ENCODE data around the gene PRKAG2.

DNA sequence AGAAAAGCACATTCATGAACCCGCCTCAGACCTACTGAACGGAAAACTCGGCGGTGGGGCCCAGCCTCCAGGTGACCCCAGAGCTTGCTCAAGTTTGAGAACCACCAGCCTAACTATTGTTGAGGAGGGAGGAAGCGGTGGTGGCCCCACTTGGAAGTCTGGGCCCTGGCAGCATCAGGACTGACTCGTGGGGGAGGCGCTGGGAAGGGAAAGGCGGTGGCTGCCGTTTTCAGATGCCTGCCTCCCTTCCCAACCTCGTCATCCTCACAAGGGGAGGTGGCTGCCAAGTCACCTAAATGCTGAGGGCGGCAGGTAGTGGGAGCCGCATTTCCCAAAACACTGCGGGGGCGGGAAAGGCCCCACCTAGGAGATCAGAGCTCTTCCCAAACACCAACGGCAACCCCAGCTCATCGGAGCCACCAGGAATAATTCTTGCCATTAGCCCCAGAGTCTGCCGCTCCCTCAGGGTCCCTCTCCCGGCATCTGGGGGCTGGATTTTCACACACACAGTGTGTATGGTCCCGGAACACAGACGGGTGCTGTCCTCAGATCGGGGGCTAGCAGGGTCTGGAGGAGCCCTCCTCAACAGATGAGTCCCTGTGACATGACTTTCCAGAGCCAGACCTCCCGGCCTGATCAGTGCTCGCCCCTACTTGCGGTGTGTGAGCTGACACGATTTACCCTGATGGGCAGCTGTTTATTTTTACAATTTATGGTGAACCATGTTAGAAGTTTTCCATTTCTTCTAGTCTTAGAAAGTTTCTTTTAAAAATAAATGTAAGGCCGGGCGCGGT is 31.3 kb downstream of the PRKAG2 start:
- no peak for TF ChIP-seq CTCF (IDR thresholded peaks at IDR 0.05)
- no peak for TF ChIP-seq POLR2AphosphoS5 (IDR thresholded peaks at IDR 0.05; ENCODE audit: low read depth, low read length)
- TF ChIP-seq JUND (IDR thresholded peaks at IDR 0.05) = no peak
- no peak for TF ChIP-seq FOSL2 (IDR thresholded peaks at IDR 0.05; ENCODE audit: borderline replicate concordance, low read depth)
- no peak for TF ChIP-seq EP300 (IDR thresholded peaks at IDR 0.05; ENCODE audit: borderline replicate concordance in 1 of 2, low read depth in 1 of 2, low read length in 1 of 2)
- no peak for TF ChIP-seq MEF2A (IDR thresholded peaks at IDR 0.05; ENCODE audit: borderline replicate concordance, low read depth)
- no peak for TF ChIP-seq RFX5 (IDR thresholded peaks at IDR 0.05; ENCODE audit: low read length)
- TF ChIP-seq USF2 (IDR thresholded peaks at IDR 0.05; ENCODE audit: borderline replicate concordance, low read depth, low read length) = no peak
- TF ChIP-seq, protein P1, sequence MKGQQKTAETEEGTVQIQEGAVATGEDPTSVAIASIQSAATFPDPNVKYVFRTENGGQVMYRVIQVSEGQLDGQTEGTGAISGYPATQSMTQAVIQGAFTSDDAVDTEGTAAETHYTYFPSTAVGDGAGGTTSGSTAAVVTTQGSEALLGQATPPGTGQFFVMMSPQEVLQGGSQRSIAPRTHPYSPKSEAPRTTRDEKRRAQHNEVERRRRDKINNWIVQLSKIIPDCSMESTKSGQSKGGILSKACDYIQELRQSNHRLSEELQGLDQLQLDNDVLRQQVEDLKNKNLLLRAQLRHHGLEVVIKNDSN (IDR thresholded peaks at IDR 0.05; ENCODE audit: borderline replicate concordance, low read depth) = no peak
- no peak for TF ChIP-seq EZH2phosphoT487 (IDR thresholded peaks at IDR 0.05; ENCODE audit: borderline replicate concordance, low read depth)
- TF ChIP-seq MXI1 (IDR thresholded peaks at IDR 0.05; ENCODE audit: low read depth, low read length) = no peak
- no peak for TF ChIP-seq REST (IDR thresholded peaks at IDR 0.05; ENCODE audit: low read depth, low read length)
- TF ChIP-seq PBX3 (IDR thresholded peaks at IDR 0.05) = no peak
